ENCODE measurements around the gene NEDD4L. TPM values are rescaled to one million over a fixed set of nuclear protein-coding genes. Genes with fewer than 3 reads are reported as not detected.

NEDD4L gene
- total RNA-seq, 1 donor from 2014 or later = 209 TPM

DNA sequence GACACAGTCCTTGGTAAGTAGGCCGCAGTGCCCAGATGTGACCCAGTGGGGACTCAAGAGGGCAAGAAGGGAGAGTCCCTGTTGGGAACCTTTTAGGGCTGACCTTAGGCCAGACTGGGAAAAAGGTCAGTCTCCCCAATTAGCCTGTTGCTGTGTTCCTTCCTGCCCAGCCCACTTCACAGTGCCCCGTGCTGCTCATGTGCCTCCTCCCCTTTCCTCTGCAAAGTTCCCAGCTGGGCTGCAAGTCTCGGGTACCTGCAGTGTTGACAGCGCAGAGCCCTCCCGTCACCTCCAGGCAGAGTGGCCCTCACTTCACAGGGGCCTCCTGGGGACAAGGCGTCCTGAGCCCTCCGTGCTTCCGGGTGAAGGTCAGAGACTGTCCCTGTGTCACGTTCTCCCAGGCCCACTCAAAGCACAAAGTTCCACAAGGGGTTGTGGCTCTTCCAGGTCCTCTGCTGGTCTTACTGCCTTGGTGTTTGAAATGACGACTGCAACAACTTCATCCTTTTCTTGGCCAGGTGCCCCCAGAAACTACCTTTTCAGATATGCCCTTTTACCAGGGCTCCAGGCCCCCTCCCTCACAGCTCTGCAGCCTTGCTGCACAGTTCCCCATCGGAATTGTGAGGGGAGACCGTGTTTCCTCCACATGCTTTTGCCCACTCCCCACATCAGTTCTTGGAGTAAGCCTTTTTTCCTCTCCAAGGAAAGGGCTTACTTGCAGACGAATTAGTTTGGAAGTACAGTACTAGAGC, 359.1 kb downstream of the NEDD4L start:
- no peaks in the 10 kb centered on the region for H3K27me3 Mint-ChIP-seq (ENCODE audit: unreplicated experiment)
- no peak for DNase-seq
- TF ChIP-seq, protein P1, sequence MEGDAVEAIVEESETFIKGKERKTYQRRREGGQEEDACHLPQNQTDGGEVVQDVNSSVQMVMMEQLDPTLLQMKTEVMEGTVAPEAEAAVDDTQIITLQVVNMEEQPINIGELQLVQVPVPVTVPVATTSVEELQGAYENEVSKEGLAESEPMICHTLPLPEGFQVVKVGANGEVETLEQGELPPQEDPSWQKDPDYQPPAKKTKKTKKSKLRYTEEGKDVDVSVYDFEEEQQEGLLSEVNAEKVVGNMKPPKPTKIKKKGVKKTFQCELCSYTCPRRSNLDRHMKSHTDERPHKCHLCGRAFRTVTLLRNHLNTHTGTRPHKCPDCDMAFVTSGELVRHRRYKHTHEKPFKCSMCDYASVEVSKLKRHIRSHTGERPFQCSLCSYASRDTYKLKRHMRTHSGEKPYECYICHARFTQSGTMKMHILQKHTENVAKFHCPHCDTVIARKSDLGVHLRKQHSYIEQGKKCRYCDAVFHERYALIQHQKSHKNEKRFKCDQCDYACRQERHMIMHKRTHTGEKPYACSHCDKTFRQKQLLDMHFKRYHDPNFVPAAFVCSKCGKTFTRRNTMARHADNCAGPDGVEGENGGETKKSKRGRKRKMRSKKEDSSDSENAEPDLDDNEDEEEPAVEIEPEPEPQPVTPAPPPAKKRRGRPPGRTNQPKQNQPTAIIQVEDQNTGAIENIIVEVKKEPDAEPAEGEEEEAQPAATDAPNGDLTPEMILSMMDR (IDR thresholded peaks at IDR 0.05; ENCODE audit: partially characterized antibody, unreplicated experiment) = no peak
- H3K9me3 Mint-ChIP-seq (ENCODE audit: unreplicated experiment) = peaks cover 5% of the 10 kb centered on the region
- H3K4me3 Mint-ChIP-seq (ENCODE audit: unreplicated experiment) = no peak overlapping the region
- peaks cover 9% of the 10 kb centered on the region for H3K4me1 Mint-ChIP-seq (ENCODE audit: low read depth, unreplicated experiment)
- no peak overlapping the region for H3K27ac Mint-ChIP-seq (ENCODE audit: unreplicated experiment)
- no peaks in the 10 kb centered on the region for H3K36me3 Mint-ChIP-seq (ENCODE audit: unreplicated experiment)

DNA sequence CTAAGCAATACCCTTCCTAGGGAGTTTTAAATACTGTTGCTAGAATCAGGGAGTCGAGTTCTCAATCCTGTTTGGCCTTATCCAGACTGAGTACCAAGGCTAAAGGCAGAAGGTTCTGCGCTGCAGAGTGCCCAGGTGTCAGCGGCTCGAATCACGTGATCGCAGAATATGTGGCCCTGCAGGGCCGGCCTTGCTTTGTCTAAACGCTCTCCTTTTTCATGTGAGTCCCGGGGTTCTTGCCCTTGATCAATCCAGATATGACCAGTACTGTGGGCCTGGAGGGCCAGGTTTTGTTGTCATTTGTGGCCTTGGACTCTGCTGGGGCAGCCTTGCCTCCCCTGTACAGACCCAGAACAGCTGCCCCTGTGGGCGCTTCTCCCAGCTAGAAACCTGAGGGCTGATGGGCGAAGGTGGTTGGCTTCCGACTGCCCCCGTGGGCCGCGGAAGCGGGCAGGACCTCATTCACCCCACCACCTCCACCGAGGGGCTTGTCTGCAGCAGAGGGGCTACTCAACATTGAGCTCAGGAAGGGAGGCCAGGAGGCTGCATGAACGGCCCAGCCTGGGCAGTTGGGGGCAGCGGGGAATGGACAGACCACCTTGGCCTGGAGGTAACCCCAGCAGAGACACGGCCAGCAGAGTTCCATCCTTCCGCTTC, 359.9 kb downstream of the NEDD4L start:
- Mint-ChIP-seq H3K4me3 (ENCODE audit: unreplicated experiment) (no peak overlapping the region), H3K36me3 (ENCODE audit: unreplicated experiment) (no peaks in the 10 kb centered on the region), H3K9me3 (ENCODE audit: unreplicated experiment) (peaks cover 5% of the 10 kb centered on the region), H3K27ac (ENCODE audit: unreplicated experiment) (no peak overlapping the region), H3K4me1 (ENCODE audit: low read depth, unreplicated experiment) (peaks cover 9% of the 10 kb centered on the region), H3K27me3 (ENCODE audit: unreplicated experiment) (no peaks in the 10 kb centered on the region)
- TF ChIP-seq, protein P1 (IDR thresholded peaks at IDR 0.05; ENCODE audit: partially characterized antibody, unreplicated experiment) = no peak
- DNase-seq = no peak

DNA sequence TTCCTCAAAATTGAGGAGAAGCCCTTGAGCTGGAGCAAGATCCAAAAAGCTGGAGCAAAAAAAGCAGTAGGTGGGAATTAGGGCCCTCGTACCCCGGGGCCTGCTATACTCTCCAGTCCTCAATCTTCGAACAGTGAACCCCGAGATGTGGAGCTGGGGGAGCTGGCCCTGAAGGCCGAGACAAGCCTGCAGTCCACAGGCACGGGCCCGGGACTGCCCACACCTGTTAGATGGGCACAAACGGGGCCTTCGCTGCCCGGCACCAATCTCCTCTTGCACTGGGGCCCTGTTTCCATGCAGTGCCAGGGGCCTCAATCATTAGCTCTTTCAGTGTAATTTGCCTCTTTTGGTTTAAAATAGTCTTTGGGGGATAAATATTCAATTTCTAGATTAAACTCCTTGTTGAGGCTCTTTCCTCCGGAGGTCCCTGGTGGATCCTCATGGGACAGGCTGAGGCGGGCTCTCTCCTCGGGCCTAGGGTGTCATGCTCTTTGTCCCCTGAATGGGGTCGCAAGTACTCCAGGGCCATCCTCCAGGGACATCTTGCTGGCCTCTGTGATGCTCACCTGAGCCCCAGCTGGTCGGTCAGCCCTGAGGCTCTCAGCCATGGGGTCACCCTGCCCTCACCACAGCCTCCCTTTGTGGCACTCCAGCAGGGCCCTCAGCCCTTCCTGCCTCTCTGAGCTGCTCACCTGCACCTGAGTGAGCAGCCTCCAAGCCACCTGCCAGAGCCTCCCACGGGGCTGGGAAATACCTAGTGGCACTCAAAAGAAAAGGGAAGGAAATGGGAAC, 361.3 kb downstream of the NEDD4L start:
- H3K36me3 Mint-ChIP-seq (ENCODE audit: unreplicated experiment) = no peaks in the 10 kb centered on the region
- no peaks in the 10 kb centered on the region for H3K27me3 Mint-ChIP-seq (ENCODE audit: unreplicated experiment)
- peaks cover 5% of the 10 kb centered on the region for H3K9me3 Mint-ChIP-seq (ENCODE audit: unreplicated experiment)
- peaks cover 9% of the 10 kb centered on the region for H3K4me1 Mint-ChIP-seq (ENCODE audit: low read depth, unreplicated experiment)
- no peak for DNase-seq
- TF ChIP-seq, protein P1 (IDR thresholded peaks at IDR 0.05; ENCODE audit: partially characterized antibody, unreplicated experiment) = no peak
- no peak overlapping the region for H3K27ac Mint-ChIP-seq (ENCODE audit: unreplicated experiment)
- no peak overlapping the region for H3K4me3 Mint-ChIP-seq (ENCODE audit: unreplicated experiment)

DNA sequence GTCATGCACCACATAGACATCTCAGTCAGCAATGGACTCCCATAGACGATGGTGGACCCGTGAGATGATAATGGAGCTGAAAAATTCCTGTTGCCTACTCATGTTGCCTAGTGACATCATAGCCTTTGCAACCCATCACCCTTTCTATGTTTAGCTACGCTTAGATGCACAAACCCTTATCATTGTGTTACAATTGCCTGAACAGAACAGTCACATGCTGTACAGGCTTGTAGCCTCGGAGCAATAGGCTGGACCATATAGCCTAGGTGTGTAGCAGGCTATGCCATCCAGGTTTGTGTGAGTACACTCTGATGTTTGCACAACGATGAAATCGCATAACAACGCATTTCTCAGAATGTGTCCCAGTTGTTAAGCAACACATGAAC, 363.2 kb downstream of the NEDD4L start:
- no peak for DNase-seq
- peaks cover 3% of the 10 kb centered on the region for H3K4me1 Mint-ChIP-seq (ENCODE audit: low read depth, unreplicated experiment)
- H3K27ac Mint-ChIP-seq (ENCODE audit: unreplicated experiment) = no peak overlapping the region
- H3K4me3 Mint-ChIP-seq (ENCODE audit: unreplicated experiment) = no peak overlapping the region
- peaks cover 3% of the 10 kb centered on the region for H3K9me3 Mint-ChIP-seq (ENCODE audit: unreplicated experiment)
- H3K36me3 Mint-ChIP-seq (ENCODE audit: unreplicated experiment) = no peaks in the 10 kb centered on the region
- TF ChIP-seq, protein P1 (IDR thresholded peaks at IDR 0.05; ENCODE audit: partially characterized antibody, unreplicated experiment) = no peak
- peaks cover 5% of the 10 kb centered on the region for H3K27me3 Mint-ChIP-seq (ENCODE audit: unreplicated experiment)
